Activated T-cell treated with anti-CD3 and anti-CD28 coated beads for 4 hours (primary cell): Measurements from ENCODE around the gene FGF14.

ENCODE experiments used
- DNase-seq: peaks from one replicate; pipeline ENCODE4 v3.0.0-alpha.2; 2020

Gene FGF14

GRCh38 chr13:101833671-101834070 is 568.2 kb downstream of the FGF14 start:
- no peak for DNase-seq

GRCh38 chr13:101830035-101830434 is 571.8 kb downstream of the FGF14 start:
- DNase-seq, result no peak

- DNase-seq, result no peak
Observed at GRCh38 chr13:101829484-101829883, 572.4 kb downstream of the FGF14 start.

GRCh38 chr13:101828119-101828518 is 573.7 kb downstream of the FGF14 start:
- no peak for DNase-seq

- DNase-seq, result no peak
Observed at GRCh38 chr13:101817898-101818297, 584.0 kb downstream of the FGF14 start.

- DNase-seq, result no peak
Observed at GRCh38 chr13:101811881-101812280, 590.0 kb downstream of the FGF14 start.

- DNase-seq, result no peak
Observed at GRCh38 chr13:101811284-101811839, 590.5 kb downstream of the FGF14 start.

GRCh38 chr13:101799196-101799595 is 602.7 kb downstream of the FGF14 start:
- DNase-seq, result no peak

GRCh38 chr13:101798437-101798836 is 603.4 kb downstream of the FGF14 start:
- DNase-seq, result no peak

GRCh38 chr13:101795460-101795859 is 606.4 kb downstream of the FGF14 start:
- no peak for DNase-seq

GRCh38 chr13:101795025-101795424 is 606.8 kb downstream of the FGF14 start:
- DNase-seq, result no peak

- DNase-seq, result no peak
Observed at GRCh38 chr13:101792189-101792588, 609.7 kb downstream of the FGF14 start.

- DNase-seq, result no peak
Observed at GRCh38 chr13:101785858-101786257, 616.0 kb downstream of the FGF14 start.

GRCh38 chr13:101784313-101784712 is 617.5 kb downstream of the FGF14 start:
- no peak for DNase-seq

- no peak for DNase-seq
Observed at GRCh38 chr13:101783554-101783953, 618.3 kb downstream of the FGF14 start.

- DNase-seq, result no peak
Observed at GRCh38 chr13:101780211-101780610, 621.6 kb downstream of the FGF14 start.

- no peak for DNase-seq
Observed at GRCh38 chr13:101779147-101779546, 622.7 kb downstream of the FGF14 start.

GRCh38 chr13:101775267-101775666 is 626.6 kb downstream of the FGF14 start:
- no peak for DNase-seq

GRCh38 chr13:101774393-101774792 is 627.5 kb downstream of the FGF14 start:
- no peak for DNase-seq

- no peak for DNase-seq
Observed at GRCh38 chr13:101773062-101773461, 628.8 kb downstream of the FGF14 start.

- DNase-seq, result no peak
Observed at GRCh38 chr13:101767131-101767530, 634.7 kb downstream of the FGF14 start.

- no peak for DNase-seq
Observed at GRCh38 chr13:101763191-101763590, 638.7 kb downstream of the FGF14 start.

GRCh38 chr13:101757446-101758039 is 644.3 kb downstream of the FGF14 start:
- DNase-seq, result no peak

GRCh38 chr13:101755228-101755887 is 646.5 kb downstream of the FGF14 start:
- no peak for DNase-seq

- DNase-seq, result no peak
Observed at GRCh38 chr13:101752432-101752831, 649.4 kb downstream of the FGF14 start.
